CD4-positive, alpha-beta memory T cell (primary cell): ENCODE measurements around the gene ACVR2B. TPM values are rescaled to one million over a fixed set of nuclear protein-coding genes. Genes with fewer than 3 reads are reported as not detected.
A peak's percentile ranks its signal among the peaks of the same experiment; 100 is the strongest.
"Not testable (repeated sequence)": the region's sequence is repeated elsewhere in the genome, so short reads cannot be mapped to it uniquely, and the experiment has no call there.

ENCODE experiments used
- CTCF ChIA-PET: fragments of 350-600 bp; sonication (Branson Sonifier 250); formaldehyde crosslinking; loops from one replicate; lab custom pipeline; 2021; ENCODE audit warnings: inconsistent platforms; ENCODE audit not compliant: partially characterized antibody; lab: Charles Lee
- POLR2A ChIA-PET: fragments of 350-600 bp; sonication (Branson Sonifier 250); formaldehyde crosslinking; loops from one replicate; lab custom pipeline; 2021; ENCODE audit not compliant: partially characterized antibody; lab: Charles Lee
- DNase-seq, 5 donors: peaks; one replicate each; pipeline versions ENCODE4 v3.0.0 to v3.0.0-alpha.2; 2020 to 2022; ENCODE audit warnings: mixed read lengths in 1 of 5
- H3K27ac ChIP-seq: one replicate; pipeline ENCODE4 v1.7.0; 2013; ENCODE audit warnings: low read depth, low read length
- H3K27me3 ChIP-seq: 2 replicates; pipeline ENCODE4 v1.7.0; 2013; ENCODE audit warnings: mild to moderate bottlenecking, low read length, moderate library complexity; ENCODE audit not compliant: insufficient read depth
- H3K36me3 ChIP-seq: 2 replicates; pipeline ENCODE4 v1.7.0; 2013; ENCODE audit warnings: mild to moderate bottlenecking, low read length, moderate library complexity; ENCODE audit not compliant: insufficient read depth
- H3K4me1 ChIP-seq: 2 replicates; pipeline ENCODE4 v1.7.0; 2013; ENCODE audit warnings: mild to moderate bottlenecking, low read length, moderate library complexity; ENCODE audit not compliant: insufficient read depth
- H3K4me3 ChIP-seq, 2 donors: one replicate each; pipeline ENCODE4 v1.7.0; 2013; ENCODE audit warnings: low read length in 2 of 2, mild to moderate bottlenecking in 1 of 2
- H3K9me3 ChIP-seq, 2 donors: one replicate each; pipeline ENCODE4 v1.7.0; 2013; ENCODE audit warnings: low read length in 2 of 2, control low read depth in 1 of 2; ENCODE audit not compliant: control insufficient read depth in 1 of 2
- H3K27ac Mint-ChIP-seq, 7 donors: one replicate each; pipeline ENCODE4 v1.8.0; 2020 to 2021; ENCODE audit warnings: mixed read lengths in 7 of 7, mild to moderate bottlenecking in 6 of 7, inconsistent platforms in 3 of 7, moderate library complexity in 3 of 7
- H3K27me3 Mint-ChIP-seq, 2 donors: one replicate each; pipeline ENCODE4 v1.8.0; 2020 to 2021; ENCODE audit warnings: mixed read lengths in 2 of 2
- H3K36me3 Mint-ChIP-seq, 2 donors: one replicate each; pipeline ENCODE4 v1.8.0; 2020 to 2021; ENCODE audit warnings: mixed read lengths in 2 of 2, inconsistent platforms in 1 of 2, mild to moderate bottlenecking in 1 of 2
- H3K4me1 Mint-ChIP-seq, 4 donors: one replicate each; pipeline ENCODE4 v1.8.0; 2020 to 2021; ENCODE audit warnings: mixed read lengths in 4 of 4, mild to moderate bottlenecking in 1 of 4
- H3K4me3 Mint-ChIP-seq, 8 donors: one replicate each; pipeline ENCODE4 v1.8.0; 2020 to 2021; ENCODE audit warnings: mixed read lengths in 8 of 8, mild to moderate bottlenecking in 7 of 8, moderate library complexity in 6 of 8, inconsistent platforms in 3 of 8
- H3K9me3 Mint-ChIP-seq, 8 donors: one replicate each; pipeline ENCODE4 v1.8.0; 2020 to 2021; ENCODE audit warnings: mixed read lengths in 8 of 8, mild to moderate bottlenecking in 5 of 8, inconsistent platforms in 3 of 8, moderate library complexity in 1 of 8
- intact Hi-C: fragments of 100-400 bp; cut with micrococcal nuclease; formaldehyde crosslinking; loops from one replicate; pipeline ENCODE4 v1.15.1; 2023
- polyA plus RNA-seq, 2 donors: library from polyadenylated mRNA; unstranded; fragments of 300-500 nt; fragmentation: Illumina TruSeq; gene quantifications; one replicate each; pipeline ENCODE4 v1.2.3, GENCODE V29; 2021
- total RNA-seq, 2 experiments: library from RNA; stranded (reverse); gene quantifications; one replicate each; pipeline ENCODE4 v1.2.3, GENCODE V29; 2021

The ACVR2B gene
- total and polyA plus RNA-seq, 4 experiments from 2014 or later: 0.44 to 13.2 (median 7.2) TPM

- intact Hi-C loops, H3K27ac Mint-ChIP-seq, H3K4me3 Mint-ChIP-seq, H3K27me3 ChIP-seq, DNase-seq, H3K36me3 ChIP-seq, H3K4me3 ChIP-seq, CTCF ChIA-PET, H3K27me3 Mint-ChIP-seq, H3K27ac ChIP-seq: not testable (repeated sequence)
- H3K4me1 ChIP-seq: peaks cover 14% of the 10 kb centered on the region
- POLR2A ChIA-PET: interaction anchor here (0.9 to 1.0 kb wide), 2 partner anchors 8 to 20 kb away, joined by 3 read pairs; no protein-coding TSS in a partner anchor
- Mint-ChIP-seq H3K9me3 (peaks cover 7 to 52% (median 42%) of the 10 kb centered on the region in 8 donors), H3K4me1 (peaks cover 13 to 29% (median 21%) of the 10 kb centered on the region in 4 donors), H3K36me3 (peaks cover 7 to 11% of the 10 kb centered on the region in 2 donors)
- H3K9me3 ChIP-seq: peaks cover 0 to 11% of the 10 kb centered on the region in 2 donors
Observed at GRCh38 chr3:38432871-38433658, 20.6 kb upstream of the ACVR2B start.

GRCh38 chr3:38433661-38434060 is 20.0 kb upstream of the ACVR2B start:
- DNase-seq, H3K36me3 ChIP-seq, H3K27ac ChIP-seq, CTCF ChIA-PET, POLR2A ChIA-PET, H3K4me3 ChIP-seq, H3K27me3 Mint-ChIP-seq, H3K4me3 Mint-ChIP-seq, H3K27me3 ChIP-seq, H3K27ac Mint-ChIP-seq, intact Hi-C loops: not testable (repeated sequence)
- peaks cover 9 to 11% of the 10 kb centered on the region in 2 donors for H3K36me3 Mint-ChIP-seq
- peaks cover 10 to 29% (median 20%) of the 10 kb centered on the region in 4 donors for H3K4me1 Mint-ChIP-seq
- H3K9me3 Mint-ChIP-seq: peaks cover 7 to 54% (median 43%) of the 10 kb centered on the region in 8 donors
- Histone ChIP-seq H3K9me3 (peaks cover 0 to 11% of the 10 kb centered on the region in 2 donors), H3K4me1 (peaks cover 14% of the 10 kb centered on the region)

GRCh38 chr3:38438436-38439069 is 15.1 kb upstream of the ACVR2B start:
- H3K9me3 ChIP-seq, intact Hi-C loops, H3K36me3 ChIP-seq, H3K36me3 Mint-ChIP-seq, H3K4me3 ChIP-seq, H3K27ac ChIP-seq, H3K27me3 Mint-ChIP-seq, H3K27me3 ChIP-seq: not testable (repeated sequence)
- peak overlapping the region in 4 of 8 donors; percentile 18 to 46 (median 30) for H3K4me3 Mint-ChIP-seq
- POLR2A ChIA-PET: interaction anchor here (0.7 to 1.6 kb wide), 3 partner anchors 11 to 17 kb away, joined by 4 read pairs; partner anchors contain the start of gene ACVR2B
- H3K27ac Mint-ChIP-seq: peak overlapping the region in 3 of 7 donors; percentile 15 to 73 (median 36)
- DNase-seq: peak in 4 of 5 donors; percentile 46 to 69 (median 62)
- H3K9me3 Mint-ChIP-seq: peaks cover 5 to 40% (median 30%) of the 10 kb centered on the region in 8 donors
- CTCF ChIA-PET: interaction anchor here (0.9 to 1.6 kb wide), 2 partner anchors 58 to 92 kb away, joined by 4 to 5 read pairs; partner anchors contain the start of genes EXOG and XYLB
- peaks cover 11% of the 10 kb centered on the region for H3K4me1 ChIP-seq
- peaks cover 3 to 29% (median 18%) of the 10 kb centered on the region in 4 donors for H3K4me1 Mint-ChIP-seq

- Mint-ChIP-seq H3K4me1 (peaks cover under 1 to 19% (median 5%) of the 10 kb centered on the region in 4 donors), H3K9me3 (peaks cover 0 to 11% (median 7%) of the 10 kb centered on the region in 8 donors)
- H3K36me3 ChIP-seq, DNase-seq, H3K27ac Mint-ChIP-seq, H3K9me3 ChIP-seq, H3K36me3 Mint-ChIP-seq, H3K4me3 ChIP-seq, H3K27me3 Mint-ChIP-seq, H3K4me1 ChIP-seq, intact Hi-C loops, CTCF ChIA-PET, H3K4me3 Mint-ChIP-seq, H3K27me3 ChIP-seq, H3K27ac ChIP-seq: not testable (repeated sequence)
- POLR2A ChIA-PET: interaction anchor here (1.6 kb wide), 1 partner anchor 10 kb away, joined by 3 read pairs; the partner anchor contains the start of gene ACVR2B
Observed at GRCh38 chr3:38443205-38443604, 10.5 kb upstream of the ACVR2B start.

GRCh38 chr3:38446085-38446686 is 7.5 kb upstream of the ACVR2B start:
- no peaks in the 10 kb centered on the region for H3K9me3 ChIP-seq
- H3K36me3 Mint-ChIP-seq: no peaks in the 10 kb centered on the region
- peaks cover 0 to 5% (median 0%) of the 10 kb centered on the region in 8 donors for H3K9me3 Mint-ChIP-seq
- POLR2A ChIA-PET: interaction anchor here (0.9 kb wide), 1 partner anchor 10 kb away, joined by 4 read pairs; no protein-coding TSS in a partner anchor
- CTCF ChIA-PET: no interaction called here
- H3K4me3 Mint-ChIP-seq: no peak overlapping the region
- H3K36me3 ChIP-seq: no peaks in the 10 kb centered on the region
- H3K27me3 Mint-ChIP-seq: peaks cover 0 to 2% of the 10 kb centered on the region in 2 donors
- H3K4me3 ChIP-seq: no peak overlapping the region
- no peaks in the 10 kb centered on the region for H3K4me1 ChIP-seq
- H3K27ac Mint-ChIP-seq: no peak overlapping the region
- H3K27ac ChIP-seq: no peak overlapping the region
- H3K4me1 Mint-ChIP-seq: peaks cover 0 to 2% (median 0%) of the 10 kb centered on the region in 4 donors
- no peak for DNase-seq
- no peaks in the 10 kb centered on the region for H3K27me3 ChIP-seq
- intact Hi-C loops: no loop called here

GRCh38 chr3:38446812-38447211 is 6.9 kb upstream of the ACVR2B start:
- Histone ChIP-seq H3K27ac (no peak overlapping the region), H3K36me3 (no peaks in the 10 kb centered on the region), H3K27me3 (no peaks in the 10 kb centered on the region), H3K4me3 (no peak overlapping the region), H3K9me3 (no peaks in the 10 kb centered on the region), H3K4me1 (no peaks in the 10 kb centered on the region)
- ChIA-PET POLR2A (no interaction called here), CTCF (no interaction called here)
- H3K4me1 Mint-ChIP-seq: peaks cover 0 to 2% (median 0%) of the 10 kb centered on the region in 4 donors
- H3K36me3 Mint-ChIP-seq: no peaks in the 10 kb centered on the region
- no peak for DNase-seq
- intact Hi-C loops: no loop called here
- H3K9me3 Mint-ChIP-seq: peaks cover 0 to 5% (median 0%) of the 10 kb centered on the region in 8 donors
- H3K4me3 Mint-ChIP-seq: no peak overlapping the region
- H3K27ac Mint-ChIP-seq: no peak overlapping the region
- H3K27me3 Mint-ChIP-seq: peaks cover 0 to 2% of the 10 kb centered on the region in 2 donors
